HEK293 (cell line): ENCODE results near the gene MGST2.

Experiments
- CTCF ChIA-PET: fragments of 350-600 bp; formaldehyde crosslinking; extraction: SDS; loops from one replicate; lab custom pipeline; 2021; ENCODE audit warnings: antibody characterized with exemption; lab: Yijun Ruan, JAX
- POLR2A ChIA-PET: fragments of 300-600 bp; formaldehyde crosslinking; extraction: SDS; loops from one replicate; lab custom pipeline; 2020; ENCODE audit warnings: antibody characterized with exemption, inconsistent platforms; lab: Yijun Ruan, JAX
- H3K27ac ChIP-seq: fragments of 200-500 bp; sonication (Bioruptor generic); 2 replicates; pipeline ENCODE4 v1.5.1; 2014; ENCODE audit warnings: low read depth, low read length, control low read depth, inconsistent platforms; ENCODE audit errors: extremely low read depth
- H3K36me3 ChIP-seq, 2 experiments: fragments of 200-500 bp in 1 of 2; sonication (Bioruptor generic) in 1 of 2; 1 replicate in 1 of 2; 2 replicates in 1 of 2; pipeline ENCODE4 v1.5.1; 2014 to 2017; ENCODE audit warnings: inconsistent platforms in 2 of 2, low read length in 2 of 2; ENCODE audit not compliant: control insufficient read depth in 2 of 2, insufficient read depth in 1 of 2
- H3K4me1 ChIP-seq: fragments of 200-500 bp; sonication (Bioruptor generic); 2 replicates; pipeline ENCODE4 v1.5.1; 2014; ENCODE audit warnings: mild to moderate bottlenecking, low read length, inconsistent platforms; ENCODE audit not compliant: control insufficient read depth, insufficient read depth
- H3K4me3 ChIP-seq: 2 replicates; pipeline ENCODE4 v1.5.1; 2011; ENCODE audit warnings: low read depth, mild to moderate bottlenecking, control low read depth, low read length, moderate library complexity
- H3K9me3 ChIP-seq: fragments of 200-500 bp; sonication (Bioruptor generic); 2 replicates; pipeline ENCODE4 v1.5.1; 2014; ENCODE audit warnings: low read depth, low read length, inconsistent platforms; ENCODE audit not compliant: control insufficient read depth, insufficient read depth
- BCL6B ChIP-seq: fragments of 450-650 bp; formaldehyde crosslinking; IDR thresholded peaks from 2 replicates; pipeline ENCODE4 v1.5.1; 2017; ENCODE audit warnings: missing biosample characterization, missing genetic modification characterization
- GLIS2 ChIP-seq: fragments of 450-650 bp; formaldehyde crosslinking; IDR thresholded peaks from 2 replicates; pipeline ENCODE4 v1.5.1; 2016; ENCODE audit warnings: missing biosample characterization, missing genetic modification characterization
- HOXA7 ChIP-seq: sonication (generic); formaldehyde crosslinking; IDR thresholded peaks from 2 replicates; pipeline ENCODE4 v1.8.1; 2022; ENCODE audit warnings: missing genetic modification reagents, borderline replicate concordance
- IKZF3 ChIP-seq: fragments of 450-650 bp; IDR thresholded peaks from 2 replicates; pipeline ENCODE4 v1.5.0; 2018; ENCODE audit warnings: missing biosample characterization, mild to moderate bottlenecking, missing genetic modification characterization, moderate library complexity
- OVOL3 ChIP-seq: fragments of 450-650 bp; formaldehyde crosslinking; IDR thresholded peaks from 2 replicates; pipeline ENCODE4 v1.5.1; 2016; ENCODE audit warnings: missing biosample characterization, missing genetic modification characterization
- YY2 ChIP-seq: fragments of 450-650 bp; formaldehyde crosslinking; IDR thresholded peaks from 2 replicates; pipeline ENCODE4 v1.5.1; 2016; ENCODE audit warnings: missing biosample characterization, missing genetic modification characterization
- ZBTB49 ChIP-seq: fragments of 450-650 bp; formaldehyde crosslinking; IDR thresholded peaks from 2 replicates; pipeline ENCODE4 v1.5.1; 2016; ENCODE audit warnings: missing biosample characterization, missing genetic modification characterization, low read depth
- ZNF140 ChIP-seq: fragments of 450-650 bp; formaldehyde crosslinking; IDR thresholded peaks from 2 replicates; pipeline ENCODE4 v1.5.1; 2016; ENCODE audit warnings: missing biosample characterization, missing genetic modification characterization
- ZNF157 ChIP-seq: fragments of 450-650 bp; formaldehyde crosslinking; IDR thresholded peaks from 2 replicates; pipeline ENCODE4 v1.5.1; 2016; ENCODE audit warnings: missing biosample characterization, missing genetic modification characterization
- ZNF19 ChIP-seq: fragments of 450-650 bp; formaldehyde crosslinking; IDR thresholded peaks from 2 replicates; pipeline ENCODE4; 2016; ENCODE audit warnings: missing biosample characterization, missing genetic modification characterization, low read depth
- ZNF23 ChIP-seq: fragments of 450-650 bp; formaldehyde crosslinking; IDR thresholded peaks from 2 replicates; pipeline ENCODE4 v1.5.1; 2016; ENCODE audit warnings: missing biosample characterization, missing genetic modification characterization, borderline replicate concordance
- ZNF274 ChIP-seq, 2 experiments: fragments of 200-500 bp in 1 of 2; fragments of 450-650 bp in 1 of 2; sonication (Bioruptor generic) in 1 of 2; formaldehyde crosslinking in 1 of 2; IDR thresholded peaks; 2 replicates each; pipeline versions ENCODE4 v1.5.1 to v1.6.1; 2014 to 2016; ENCODE audit warnings: borderline replicate concordance in 1 of 2, inconsistent platforms in 1 of 2, low read length in 1 of 2, missing biosample characterization in 1 of 2, missing genetic modification characterization in 1 of 2
- ZNF311 ChIP-seq: fragments of 450-650 bp; formaldehyde crosslinking; IDR thresholded peaks from 2 replicates; pipeline ENCODE4 v1.5.1; 2017; ENCODE audit warnings: missing biosample characterization, missing genetic modification characterization, borderline replicate concordance
- ZNF398 ChIP-seq: fragments of 450-650 bp; formaldehyde crosslinking; IDR thresholded peaks from 2 replicates; pipeline ENCODE4 v1.5.1; 2017; ENCODE audit warnings: missing biosample characterization, missing genetic modification characterization
- ZNF449 ChIP-seq: fragments of 450-650 bp; formaldehyde crosslinking; IDR thresholded peaks from 2 replicates; pipeline ENCODE4 v1.5.1; 2017; ENCODE audit warnings: missing biosample characterization, mild to moderate bottlenecking, missing genetic modification characterization, moderate library complexity
- ZNF544 ChIP-seq: fragments of 450-650 bp; formaldehyde crosslinking; IDR thresholded peaks from 2 replicates; pipeline ENCODE4 v1.5.0; 2017; ENCODE audit warnings: missing biosample characterization, missing genetic modification characterization
- ZNF549 ChIP-seq: fragments of 450-650 bp; IDR thresholded peaks from 2 replicates; pipeline ENCODE4 v1.5.1; 2018; ENCODE audit warnings: missing biosample characterization, missing genetic modification characterization, mild to moderate bottlenecking, inconsistent platforms, moderate library complexity
- ZNF560 ChIP-seq: fragments of 450-650 bp; formaldehyde crosslinking; IDR thresholded peaks from 2 replicates; pipeline ENCODE4 v1.5.1; 2017; ENCODE audit warnings: missing biosample characterization, missing genetic modification characterization, borderline replicate concordance
- ZNF596 ChIP-seq: fragments of 450-650 bp; IDR thresholded peaks from 2 replicates; pipeline ENCODE4 v1.5.0; 2018; ENCODE audit warnings: missing biosample characterization, mild to moderate bottlenecking, missing genetic modification characterization, moderate library complexity
- ZNF677 ChIP-seq: fragments of 450-650 bp; IDR thresholded peaks from 2 replicates; pipeline ENCODE4 v1.5.0; 2018; ENCODE audit warnings: missing biosample characterization, mild to moderate bottlenecking, missing genetic modification characterization, moderate library complexity

MGST2 gene

GRCh38 chr4:139684351-139684750, 18.7 kb downstream of the MGST2 start:
- no peaks in the 10 kb centered on the region for H3K4me1 ChIP-seq
- no peak for TF ChIP-seq HOXA7 (CRISPR knock-in tag)
- no peak for TF ChIP-seq ZNF449 (tag by site-specific recombination)
- TF ChIP-seq ZNF560 = no peak
- CTCF ChIA-PET = interaction anchor here (1.4 kb wide), 1 partner anchor 28 kb away, joined by 3 read pairs; no protein-coding TSS in a partner anchor

GRCh38 chr4:139685180-139685579, 19.6 kb downstream of the MGST2 start:
- no peak for TF ChIP-seq ZNF311 (tag by site-specific recombination)
- TF ChIP-seq ZNF677 (tag by site-specific recombination) = no peak
- TF ChIP-seq IKZF3 (tag by site-specific recombination) = no peak
- no peak for TF ChIP-seq ZNF157 (tag by site-specific recombination)
- TF ChIP-seq GLIS2 = no peak
- no peak for TF ChIP-seq ZNF549 (tag by site-specific recombination)
- TF ChIP-seq ZNF140 (tag by site-specific recombination) = no peak
- no peak for TF ChIP-seq ZBTB49 (tag by site-specific recombination)
- no peak for TF ChIP-seq OVOL3 (tag by site-specific recombination)
- TF ChIP-seq BCL6B (tag by site-specific recombination) = no peak
- TF ChIP-seq ZNF23 = no peak
- no peak for TF ChIP-seq ZNF398 (tag by site-specific recombination)
- no peak for TF ChIP-seq ZNF544
- TF ChIP-seq ZNF596 = no peak
- no peak for TF ChIP-seq ZNF19 (tag by site-specific recombination)
- TF ChIP-seq YY2 = no peak
- TF ChIP-seq ZNF274 (IDR thresholded peaks at IDR 0.05; ENCODE audit: low read length) = no peak
- no peak for TF ChIP-seq ZNF274 (tag by site-specific recombination; IDR thresholded peaks at IDR 0.05; ENCODE audit: borderline replicate concordance)
- CTCF ChIA-PET = interaction anchor here (1.4 kb wide), 1 partner anchor 29 kb away, joined by 3 read pairs; no protein-coding TSS in a partner anchor

More at GRCh38 chr4:139684351-139684750, 18.7 kb downstream of the MGST2 start:
- no peaks in the 10 kb centered on the region for H3K9me3 ChIP-seq
- H3K36me3 ChIP-seq = peaks cover 0 to 37% of the 10 kb centered on the region in 2 experiments; a peak in 1 of 3 replicates
- H3K27ac ChIP-seq = no peak overlapping the region
- H3K4me3 ChIP-seq = no peak overlapping the region
- POLR2A ChIA-PET = no interaction called here

More at GRCh38 chr4:139685180-139685579, 19.6 kb downstream of the MGST2 start:
- Histone ChIP-seq H3K27ac (no peak overlapping the region), H3K36me3 (peaks cover 0 to 34% of the 10 kb centered on the region in 2 experiments; a peak in 1 of 3 replicates), H3K4me3 (no peak overlapping the region), H3K9me3 (no peaks in the 10 kb centered on the region), H3K4me1 (no peaks in the 10 kb centered on the region)
- POLR2A ChIA-PET = no interaction called here
